HepG2 (cell line): ENCODE data around the gene GNAS-AS1. TPM values are rescaled to one million over a fixed set of nuclear protein-coding genes. Genes with fewer than 3 reads are reported as not detected.

ENCODE experiments used
- AGO2 ChIP-seq: fragments of 200-400 bp; formaldehyde crosslinking; optimal IDR thresholded peaks from 2 replicates; pipeline ENCODE3; 2017; ENCODE audit warnings: mild to moderate bottlenecking, low read depth, low read length, moderate library complexity
- CREM ChIP-seq, 2 experiments: sonication (generic) in 1 of 2; formaldehyde crosslinking in 1 of 2; IDR thresholded peaks; 2 replicates each; pipeline versions ENCODE4 v1.4.0 to v1.6.1; 2016 to 2020; ENCODE audit warnings: antibody characterized with exemption in 1 of 2, mild to moderate bottlenecking in 1 of 2, missing genetic modification reagents in 1 of 2
- ESRRA ChIP-seq: sonication (generic); formaldehyde crosslinking; IDR thresholded peaks from 2 replicates; pipeline ENCODE4 v1.5.1; 2020; ENCODE audit warnings: mild to moderate bottlenecking, low read depth, missing genetic modification reagents
- MATR3 ChIP-seq: sonication (generic); formaldehyde crosslinking; IDR thresholded peaks from 2 replicates; pipeline ENCODE4 v1.4.0; 2020; ENCODE audit warnings: missing genetic modification reagents
- NR2C2 ChIP-seq: sonication (generic); formaldehyde crosslinking; IDR thresholded peaks from 2 replicates; pipeline ENCODE4 v1.4.0; 2020; ENCODE audit warnings: missing genetic modification reagents, mild to moderate bottlenecking, moderate library complexity, borderline replicate concordance
- RAD21 ChIP-seq: fragments of 450-650 bp; formaldehyde crosslinking; IDR thresholded peaks from 2 replicates; pipeline ENCODE4 v1.5.0; 2020; ENCODE audit warnings: mild to moderate bottlenecking
- ZNF749 ChIP-seq: sonication (generic); formaldehyde crosslinking; IDR thresholded peaks from 2 replicates; pipeline ENCODE4 v1.8.0; 2022; ENCODE audit warnings: mild to moderate bottlenecking, missing genetic modification reagents, moderate library complexity, borderline replicate concordance
- ZNF83 ChIP-seq: sonication (generic); formaldehyde crosslinking; IDR thresholded peaks from 2 replicates; pipeline ENCODE4 v1.4.0; 2020; ENCODE audit warnings: missing genetic modification reagents, mild to moderate bottlenecking, borderline replicate concordance
- ZSCAN9 ChIP-seq: IDR thresholded peaks from 2 replicates; pipeline ENCODE4 v1.6.1; 2016; ENCODE audit warnings: borderline replicate concordance
- polyA plus RNA-seq, 8 experiments: library from polyadenylated mRNA; depleted of rRNA in 3 of 8; stranded (reverse) in 7 of 8; unstranded in 1 of 8; fragments of >200 nt; fragmentation: Illumina TruSeq in 4 of 8; extraction: Trizol in 4 of 8; gene quantifications; 2 replicates each; pipeline versions ENCODE4 v1.2.1 to v1.2.3, GENCODE V29; 2011 to 2016; ENCODE audit warnings: low read depth in 4 of 8, missing spikeins in 1 of 8, mixed read lengths in 1 of 8; ENCODE audit not compliant: insufficient read depth in 1 of 8
- total RNA-seq, 5 experiments: library from RNA; depleted of rRNA; stranded (reverse); fragments of >200 nt; fragmentation: Illumina TruSeq; extraction: Trizol; gene quantifications; 2 replicates each; pipeline ENCODE4 v1.2.3, GENCODE V29; 2016; ENCODE audit warnings: low read depth in 1 of 5
- TF ChIP-seq, protein P1 (sequence below): sonication (generic); formaldehyde crosslinking; IDR thresholded peaks from 2 replicates; pipeline ENCODE4 v1.5.1; 2020; ENCODE audit warnings: mild to moderate bottlenecking, missing genetic modification reagents, moderate library complexity
- TF ChIP-seq, protein P2 (sequence below): IDR thresholded peaks from 2 replicates; pipeline ENCODE4 v1.6.1; 2016; ENCODE audit warnings: missing genetic modification reagents, missing compliant biosample characterization
- TF ChIP-seq, protein P3 (sequence below): sonication (generic); formaldehyde crosslinking; IDR thresholded peaks from 2 replicates; pipeline ENCODE4 v1.5.0; 2020; ENCODE audit warnings: missing genetic modification reagents
- TF ChIP-seq, protein P4 (sequence below): sonication (generic); formaldehyde crosslinking; IDR thresholded peaks from 2 replicates; pipeline ENCODE4 v1.4.0; 2020; ENCODE audit warnings: mild to moderate bottlenecking, missing genetic modification reagents
- TF ChIP-seq, protein P5 (sequence below): sonication (generic); formaldehyde crosslinking; IDR thresholded peaks from 2 replicates; pipeline ENCODE4 v1.5.0; 2020; ENCODE audit warnings: missing genetic modification reagents
- TF ChIP-seq, protein P6 (sequence below): IDR thresholded peaks from 2 replicates; pipeline ENCODE4 v1.6.1; 2012; ENCODE audit warnings: low read length, improper control_type of control experiment

GNAS-AS1 gene
- total and polyA plus RNA-seq, 2 of the 13 experiments (the other 11 are each of a cell fraction or from before 2014, with no cell fraction given): not detected

DNA sequence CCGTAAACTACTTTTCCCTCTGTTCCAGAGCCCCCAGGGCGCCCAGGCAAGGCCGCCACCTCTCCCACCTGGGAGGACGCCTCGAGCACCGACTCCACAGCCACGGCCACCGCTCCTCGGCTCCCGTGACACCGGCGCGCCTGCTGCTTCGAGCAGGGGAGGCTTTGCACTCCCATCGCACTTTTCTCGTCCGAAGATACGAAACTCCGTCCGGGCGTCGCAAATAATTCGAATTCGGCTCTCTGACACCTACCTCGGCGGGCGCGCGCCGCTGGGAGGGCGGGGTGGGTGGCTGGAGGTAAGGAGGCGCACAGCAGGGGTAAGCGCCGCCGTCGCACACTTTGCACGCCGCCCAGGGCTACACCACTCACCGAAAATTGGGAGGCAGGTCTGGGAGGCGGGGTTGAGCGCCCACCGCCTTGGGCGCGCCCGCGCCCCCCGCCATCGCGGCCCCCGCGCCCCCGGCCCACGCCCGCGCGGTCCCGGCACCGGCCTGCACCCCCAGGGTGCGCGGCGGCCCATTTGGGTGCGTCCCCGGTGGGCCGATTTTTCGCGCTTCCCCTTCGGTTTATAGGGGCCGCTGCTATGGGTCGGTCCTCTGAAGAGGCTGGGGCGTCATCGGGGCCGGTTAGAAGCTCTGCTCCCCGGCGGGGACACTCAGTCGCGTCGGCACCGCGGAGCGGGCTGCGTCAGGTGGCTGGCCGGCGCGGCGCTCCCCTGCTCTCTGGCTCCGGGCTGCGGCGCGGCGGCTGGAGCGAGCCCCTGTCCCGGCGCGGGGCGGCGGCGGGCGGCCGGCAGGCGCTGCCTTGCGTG is 38.0 kb upstream of the GNAS-AS1 start (continued):
- TF ChIP-seq, protein P1, sequence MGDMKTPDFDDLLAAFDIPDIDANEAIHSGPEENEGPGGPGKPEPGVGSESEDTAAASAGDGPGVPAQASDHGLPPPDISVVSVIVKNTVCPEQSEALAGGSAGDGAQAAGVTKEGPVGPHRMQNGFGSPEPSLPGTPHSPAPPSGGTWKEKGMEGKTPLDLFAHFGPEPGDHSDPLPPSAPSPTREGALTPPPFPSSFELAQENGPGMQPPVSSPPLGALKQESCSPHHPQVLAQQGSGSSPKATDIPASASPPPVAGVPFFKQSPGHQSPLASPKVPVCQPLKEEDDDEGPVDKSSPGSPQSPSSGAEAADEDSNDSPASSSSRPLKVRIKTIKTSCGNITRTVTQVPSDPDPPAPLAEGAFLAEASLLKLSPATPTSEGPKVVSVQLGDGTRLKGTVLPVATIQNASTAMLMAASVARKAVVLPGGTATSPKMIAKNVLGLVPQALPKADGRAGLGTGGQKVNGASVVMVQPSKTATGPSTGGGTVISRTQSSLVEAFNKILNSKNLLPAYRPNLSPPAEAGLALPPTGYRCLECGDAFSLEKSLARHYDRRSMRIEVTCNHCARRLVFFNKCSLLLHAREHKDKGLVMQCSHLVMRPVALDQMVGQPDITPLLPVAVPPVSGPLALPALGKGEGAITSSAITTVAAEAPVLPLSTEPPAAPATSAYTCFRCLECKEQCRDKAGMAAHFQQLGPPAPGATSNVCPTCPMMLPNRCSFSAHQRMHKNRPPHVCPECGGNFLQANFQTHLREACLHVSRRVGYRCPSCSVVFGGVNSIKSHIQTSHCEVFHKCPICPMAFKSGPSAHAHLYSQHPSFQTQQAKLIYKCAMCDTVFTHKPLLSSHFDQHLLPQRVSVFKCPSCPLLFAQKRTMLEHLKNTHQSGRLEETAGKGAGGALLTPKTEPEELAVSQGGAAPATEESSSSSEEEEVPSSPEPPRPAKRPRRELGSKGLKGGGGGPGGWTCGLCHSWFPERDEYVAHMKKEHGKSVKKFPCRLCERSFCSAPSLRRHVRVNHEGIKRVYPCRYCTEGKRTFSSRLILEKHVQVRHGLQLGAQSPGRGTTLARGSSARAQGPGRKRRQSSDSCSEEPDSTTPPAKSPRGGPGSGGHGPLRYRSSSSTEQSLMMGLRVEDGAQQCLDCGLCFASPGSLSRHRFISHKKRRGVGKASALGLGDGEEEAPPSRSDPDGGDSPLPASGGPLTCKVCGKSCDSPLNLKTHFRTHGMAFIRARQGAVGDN (CRISPR knock-in tag): peak; percentile 80
- TF ChIP-seq CREM (IDR thresholded peaks at IDR 0.05) (peak; percentile 94), CREM (CRISPR knock-in tag; IDR thresholded peaks at IDR 0.05) (peak; percentile 57; the same call in 1 of the 2 replicates), AGO2 (peak; percentile 77), ZNF83 (CRISPR knock-in tag) (no peak), MATR3 (CRISPR knock-in tag) (no peak), NR2C2 (peak; percentile 37; the same call in 1 of the 2 replicates), ZNF749 (CRISPR knock-in tag) (no peak), ESRRA (CRISPR knock-in tag) (no peak), ZSCAN9 (CRISPR knock-in tag) (no peak), RAD21 (CRISPR knock-in tag) (peak; percentile 33; the same call in 1 of the 2 replicates)
- TF ChIP-seq, protein P2, sequence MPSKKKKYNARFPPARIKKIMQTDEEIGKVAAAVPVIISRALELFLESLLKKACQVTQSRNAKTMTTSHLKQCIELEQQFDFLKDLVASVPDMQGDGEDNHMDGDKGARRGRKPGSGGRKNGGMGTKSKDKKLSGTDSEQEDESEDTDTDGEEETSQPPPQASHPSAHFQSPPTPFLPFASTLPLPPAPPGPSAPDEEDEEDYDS: peak; percentile 97
- TF ChIP-seq, protein P3, sequence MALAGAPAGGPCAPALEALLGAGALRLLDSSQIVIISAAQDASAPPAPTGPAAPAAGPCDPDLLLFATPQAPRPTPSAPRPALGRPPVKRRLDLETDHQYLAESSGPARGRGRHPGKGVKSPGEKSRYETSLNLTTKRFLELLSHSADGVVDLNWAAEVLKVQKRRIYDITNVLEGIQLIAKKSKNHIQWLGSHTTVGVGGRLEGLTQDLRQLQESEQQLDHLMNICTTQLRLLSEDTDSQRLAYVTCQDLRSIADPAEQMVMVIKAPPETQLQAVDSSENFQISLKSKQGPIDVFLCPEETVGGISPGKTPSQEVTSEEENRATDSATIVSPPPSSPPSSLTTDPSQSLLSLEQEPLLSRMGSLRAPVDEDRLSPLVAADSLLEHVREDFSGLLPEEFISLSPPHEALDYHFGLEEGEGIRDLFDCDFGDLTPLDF (CRISPR knock-in tag): no peak
- TF ChIP-seq, protein P4, sequence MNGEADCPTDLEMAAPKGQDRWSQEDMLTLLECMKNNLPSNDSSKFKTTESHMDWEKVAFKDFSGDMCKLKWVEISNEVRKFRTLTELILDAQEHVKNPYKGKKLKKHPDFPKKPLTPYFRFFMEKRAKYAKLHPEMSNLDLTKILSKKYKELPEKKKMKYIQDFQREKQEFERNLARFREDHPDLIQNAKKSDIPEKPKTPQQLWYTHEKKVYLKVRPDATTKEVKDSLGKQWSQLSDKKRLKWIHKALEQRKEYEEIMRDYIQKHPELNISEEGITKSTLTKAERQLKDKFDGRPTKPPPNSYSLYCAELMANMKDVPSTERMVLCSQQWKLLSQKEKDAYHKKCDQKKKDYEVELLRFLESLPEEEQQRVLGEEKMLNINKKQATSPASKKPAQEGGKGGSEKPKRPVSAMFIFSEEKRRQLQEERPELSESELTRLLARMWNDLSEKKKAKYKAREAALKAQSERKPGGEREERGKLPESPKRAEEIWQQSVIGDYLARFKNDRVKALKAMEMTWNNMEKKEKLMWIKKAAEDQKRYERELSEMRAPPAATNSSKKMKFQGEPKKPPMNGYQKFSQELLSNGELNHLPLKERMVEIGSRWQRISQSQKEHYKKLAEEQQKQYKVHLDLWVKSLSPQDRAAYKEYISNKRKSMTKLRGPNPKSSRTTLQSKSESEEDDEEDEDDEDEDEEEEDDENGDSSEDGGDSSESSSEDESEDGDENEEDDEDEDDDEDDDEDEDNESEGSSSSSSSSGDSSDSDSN: peak; percentile 68; the same call in 1 of the 2 replicates
- TF ChIP-seq, protein P5, sequence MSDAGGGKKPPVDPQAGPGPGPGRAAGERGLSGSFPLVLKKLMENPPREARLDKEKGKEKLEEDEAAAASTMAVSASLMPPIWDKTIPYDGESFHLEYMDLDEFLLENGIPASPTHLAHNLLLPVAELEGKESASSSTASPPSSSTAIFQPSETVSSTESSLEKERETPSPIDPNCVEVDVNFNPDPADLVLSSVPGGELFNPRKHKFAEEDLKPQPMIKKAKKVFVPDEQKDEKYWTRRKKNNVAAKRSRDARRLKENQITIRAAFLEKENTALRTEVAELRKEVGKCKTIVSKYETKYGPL (CRISPR knock-in tag): no peak
- TF ChIP-seq, protein P6, sequence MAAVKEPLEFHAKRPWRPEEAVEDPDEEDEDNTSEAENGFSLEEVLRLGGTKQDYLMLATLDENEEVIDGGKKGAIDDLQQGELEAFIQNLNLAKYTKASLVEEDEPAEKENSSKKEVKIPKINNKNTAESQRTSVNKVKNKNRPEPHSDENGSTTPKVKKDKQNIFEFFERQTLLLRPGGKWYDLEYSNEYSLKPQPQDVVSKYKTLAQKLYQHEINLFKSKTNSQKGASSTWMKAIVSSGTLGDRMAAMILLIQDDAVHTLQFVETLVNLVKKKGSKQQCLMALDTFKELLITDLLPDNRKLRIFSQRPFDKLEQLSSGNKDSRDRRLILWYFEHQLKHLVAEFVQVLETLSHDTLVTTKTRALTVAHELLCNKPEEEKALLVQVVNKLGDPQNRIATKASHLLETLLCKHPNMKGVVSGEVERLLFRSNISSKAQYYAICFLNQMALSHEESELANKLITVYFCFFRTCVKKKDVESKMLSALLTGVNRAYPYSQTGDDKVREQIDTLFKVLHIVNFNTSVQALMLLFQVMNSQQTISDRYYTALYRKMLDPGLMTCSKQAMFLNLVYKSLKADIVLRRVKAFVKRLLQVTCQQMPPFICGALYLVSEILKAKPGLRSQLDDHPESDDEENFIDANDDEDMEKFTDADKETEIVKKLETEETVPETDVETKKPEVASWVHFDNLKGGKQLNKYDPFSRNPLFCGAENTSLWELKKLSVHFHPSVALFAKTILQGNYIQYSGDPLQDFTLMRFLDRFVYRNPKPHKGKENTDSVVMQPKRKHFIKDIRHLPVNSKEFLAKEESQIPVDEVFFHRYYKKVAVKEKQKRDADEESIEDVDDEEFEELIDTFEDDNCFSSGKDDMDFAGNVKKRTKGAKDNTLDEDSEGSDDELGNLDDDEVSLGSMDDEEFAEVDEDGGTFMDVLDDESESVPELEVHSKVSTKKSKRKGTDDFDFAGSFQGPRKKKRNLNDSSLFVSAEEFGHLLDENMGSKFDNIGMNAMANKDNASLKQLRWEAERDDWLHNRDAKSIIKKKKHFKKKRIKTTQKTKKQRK: no peak
